Pons (tissue), 1 donor: ENCODE results near the gene PRODH.
"Not testable (repeated sequence)": the region's sequence is repeated elsewhere in the genome, so short reads cannot be mapped to it uniquely, and the experiment has no call there.

Experiments
- DNase-seq: peaks from one replicate; pipeline ENCODE4 v3.0.0-alpha.2; 2016; ENCODE audit warnings: low spot score

The PRODH gene

DNA sequence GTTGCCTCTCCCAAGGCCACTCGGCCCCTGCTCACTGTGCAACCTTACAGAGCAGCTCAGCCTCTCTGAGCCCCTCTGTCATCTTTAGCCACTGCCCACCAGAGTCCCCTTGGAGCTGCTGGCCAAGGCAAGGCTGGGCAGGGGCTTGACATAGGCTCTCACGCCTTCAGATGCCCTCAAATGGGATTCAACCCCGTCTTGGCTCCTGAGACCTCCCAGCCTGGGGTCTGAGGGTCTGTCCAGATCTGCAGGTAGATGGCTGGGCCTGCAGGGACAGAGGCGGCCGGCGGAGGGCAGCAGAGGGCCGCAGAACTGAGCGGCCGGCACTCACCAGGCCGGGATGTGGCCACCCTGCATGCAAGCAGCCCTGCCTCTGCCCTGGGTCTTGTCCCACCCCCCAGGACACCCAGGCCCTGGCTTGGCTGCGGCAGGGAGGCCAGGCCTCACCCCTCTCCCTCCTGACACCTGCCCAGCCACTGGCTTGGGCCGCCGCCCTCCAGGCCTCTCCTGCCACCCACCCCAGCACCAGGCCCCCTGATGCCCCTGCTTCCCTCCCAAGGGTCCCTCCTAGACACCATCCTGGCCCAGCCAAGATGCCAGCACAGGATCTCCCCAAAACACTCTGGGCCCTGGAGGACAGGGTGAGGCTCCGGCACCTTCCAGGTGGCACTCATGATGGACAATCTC, 18.4 kb upstream of the PRODH start:
- DNase-seq, result peak; percentile 20

DNA sequence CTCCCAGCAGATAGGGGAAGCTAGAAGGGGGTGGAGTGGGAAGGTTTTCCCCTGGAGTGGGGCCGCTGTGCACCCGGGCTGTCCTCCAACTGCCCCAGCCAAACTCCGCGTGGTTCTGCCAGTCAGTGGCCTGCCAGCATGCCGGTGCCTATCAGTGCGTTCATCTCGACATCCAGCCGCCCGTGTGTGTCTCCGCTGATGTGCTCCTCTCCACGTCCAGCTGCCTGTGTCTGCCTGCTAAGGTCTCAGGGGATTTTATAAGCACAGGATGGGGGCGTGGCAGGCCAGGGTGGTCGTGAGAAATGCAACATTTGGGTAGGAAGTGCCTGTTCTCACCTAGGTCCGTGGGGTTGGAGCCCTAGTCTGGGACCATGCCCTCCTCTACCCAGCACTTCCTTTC, 17.0 kb upstream of the PRODH start:
- not testable (repeated sequence) for DNase-seq

DNA sequence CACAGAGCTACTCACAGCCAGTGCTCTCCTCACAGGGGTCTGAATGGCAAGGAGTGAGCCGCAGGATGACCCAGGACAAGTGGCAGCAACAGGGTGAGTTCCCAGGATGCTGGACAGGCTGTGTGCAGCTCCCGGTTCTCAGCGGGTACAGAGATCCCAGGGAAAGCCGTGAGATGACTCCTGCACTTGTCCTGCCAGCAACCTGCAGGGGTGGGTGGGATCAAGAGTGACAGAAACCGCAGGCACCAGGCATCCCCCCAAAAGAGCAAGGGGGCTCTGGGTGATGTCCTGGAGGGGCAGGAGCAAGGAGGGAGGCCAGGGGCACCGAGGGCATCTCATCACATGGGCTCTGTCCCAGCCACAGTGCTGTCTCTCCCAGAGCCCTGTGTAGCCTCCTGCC, 15.9 kb upstream of the PRODH start:
- no peak for DNase-seq

DNA sequence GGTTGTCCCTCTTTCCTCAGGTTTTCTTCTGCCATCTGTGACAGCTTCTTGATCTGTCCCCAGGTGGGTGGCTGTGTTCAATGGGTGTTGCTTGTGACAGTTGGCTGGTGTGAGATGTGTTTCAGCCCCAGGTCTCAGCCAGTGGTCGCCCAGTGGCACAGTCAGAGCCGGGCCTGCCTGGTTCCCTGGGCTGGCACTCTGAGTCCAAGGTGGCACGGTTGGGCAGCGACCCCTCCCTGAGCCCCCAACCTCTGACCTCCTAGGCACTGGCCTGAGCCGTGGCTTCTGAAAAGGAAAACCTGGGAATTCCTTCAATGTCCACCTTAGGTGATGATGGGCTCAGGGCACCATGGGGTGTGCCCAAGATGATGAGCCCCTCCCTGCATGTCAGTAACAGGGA, 14.0 kb upstream of the PRODH start:
- no peak for DNase-seq

DNA sequence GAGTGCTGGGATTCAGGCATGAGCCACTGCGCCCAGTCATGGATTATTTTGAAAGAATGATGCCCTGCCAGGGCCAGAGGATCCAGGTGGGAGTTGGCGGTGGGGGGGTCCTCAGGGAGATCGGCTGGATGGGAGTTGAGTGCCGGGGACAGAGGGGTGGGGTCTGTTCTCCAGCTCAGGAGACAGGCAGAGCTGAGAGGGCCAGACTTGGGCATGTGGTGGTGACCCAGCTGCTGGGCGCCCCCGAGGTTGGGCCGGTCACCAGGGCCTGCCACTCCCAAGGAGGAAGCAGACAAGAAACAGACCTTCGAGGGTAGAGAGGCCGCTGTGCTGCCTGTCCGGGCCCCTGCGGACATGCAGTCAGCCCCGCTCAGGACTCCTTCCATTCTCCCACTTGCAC, 11.8 kb upstream of the PRODH start:
- DNase-seq, result no peak

DNA sequence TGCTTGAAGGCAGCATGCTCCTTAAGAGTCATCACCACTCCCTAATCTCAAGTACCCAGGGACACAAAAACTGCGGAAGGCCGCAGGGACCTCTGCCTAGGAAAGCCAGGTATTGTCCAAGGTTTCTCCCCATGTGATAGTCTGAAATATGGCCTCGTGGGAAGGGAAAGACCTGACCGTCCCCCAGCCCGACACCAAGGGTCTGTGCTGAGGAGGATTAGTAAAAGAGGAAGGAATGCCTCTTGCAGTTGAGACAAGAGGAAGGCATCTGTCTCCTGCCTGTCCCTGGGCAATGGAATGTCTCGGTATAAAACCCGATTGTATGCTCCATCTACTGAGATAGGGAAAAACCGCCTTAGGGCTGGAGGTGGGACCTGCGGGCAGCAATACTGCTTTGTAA, 11.0 kb upstream of the PRODH start:
- DNase-seq, result not testable (repeated sequence)

DNA sequence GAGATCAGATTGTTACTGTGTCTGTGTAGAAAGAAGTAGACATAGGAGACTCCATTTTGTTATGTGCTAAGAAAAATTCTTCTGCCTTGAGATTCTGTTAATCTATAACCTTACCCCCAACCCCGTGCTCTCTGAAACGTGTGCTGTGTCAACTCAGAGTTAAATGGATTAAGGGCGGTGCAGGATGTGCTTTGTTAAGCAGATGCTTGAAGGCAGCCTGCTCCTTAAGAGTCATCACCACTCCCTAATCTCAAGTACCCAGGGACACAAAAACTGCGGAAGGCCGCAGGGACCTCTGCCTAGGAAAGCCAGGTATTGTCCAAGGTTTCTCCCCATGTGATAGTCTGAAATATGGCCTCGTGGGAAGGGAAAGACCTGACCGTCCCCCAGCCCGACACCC, 2.6 kb upstream of the PRODH start:
- DNase-seq, result not testable (repeated sequence)

DNA sequence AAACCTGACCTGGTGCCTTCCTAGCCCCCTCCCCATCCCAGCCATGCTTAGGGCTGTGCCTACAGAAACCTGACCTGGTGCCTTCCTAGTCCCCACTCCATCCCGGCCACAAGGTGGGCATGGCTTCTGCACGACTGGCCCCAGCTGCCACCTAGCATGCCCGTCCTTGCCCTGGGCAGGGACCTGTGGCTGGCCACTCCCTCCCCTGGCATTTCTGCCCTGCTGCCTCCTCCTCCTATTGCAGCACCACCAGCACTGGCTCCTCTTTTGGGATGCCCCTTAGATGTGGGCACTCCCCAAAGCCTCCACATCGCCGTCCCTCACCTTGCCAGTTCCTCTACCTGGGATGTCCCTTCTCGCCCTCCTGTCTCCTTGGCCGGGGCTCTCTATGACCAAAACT, 1.4 kb downstream of the PRODH start:
- not testable (repeated sequence) for DNase-seq

DNA sequence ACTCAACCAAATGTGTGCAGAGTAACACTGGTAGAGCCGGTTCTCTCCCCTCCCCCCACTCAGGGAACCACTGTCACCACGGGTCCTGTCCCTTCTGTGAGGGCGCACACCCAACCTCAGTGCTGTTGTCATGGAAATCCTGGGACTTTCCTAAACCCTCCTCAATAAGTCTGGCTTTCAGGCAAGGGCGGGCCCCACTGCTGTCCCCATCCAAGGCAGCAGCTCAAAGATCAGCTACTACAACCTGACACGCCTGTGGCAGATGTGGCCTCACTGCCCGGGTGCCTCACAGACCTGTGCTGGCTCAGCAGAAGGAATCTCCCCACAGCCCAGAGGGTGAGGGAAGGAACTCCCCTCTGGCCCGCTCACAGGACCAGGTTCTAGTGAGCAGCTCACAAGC, 2.2 kb downstream of the PRODH start:
- DNase-seq, result no peak

DNA sequence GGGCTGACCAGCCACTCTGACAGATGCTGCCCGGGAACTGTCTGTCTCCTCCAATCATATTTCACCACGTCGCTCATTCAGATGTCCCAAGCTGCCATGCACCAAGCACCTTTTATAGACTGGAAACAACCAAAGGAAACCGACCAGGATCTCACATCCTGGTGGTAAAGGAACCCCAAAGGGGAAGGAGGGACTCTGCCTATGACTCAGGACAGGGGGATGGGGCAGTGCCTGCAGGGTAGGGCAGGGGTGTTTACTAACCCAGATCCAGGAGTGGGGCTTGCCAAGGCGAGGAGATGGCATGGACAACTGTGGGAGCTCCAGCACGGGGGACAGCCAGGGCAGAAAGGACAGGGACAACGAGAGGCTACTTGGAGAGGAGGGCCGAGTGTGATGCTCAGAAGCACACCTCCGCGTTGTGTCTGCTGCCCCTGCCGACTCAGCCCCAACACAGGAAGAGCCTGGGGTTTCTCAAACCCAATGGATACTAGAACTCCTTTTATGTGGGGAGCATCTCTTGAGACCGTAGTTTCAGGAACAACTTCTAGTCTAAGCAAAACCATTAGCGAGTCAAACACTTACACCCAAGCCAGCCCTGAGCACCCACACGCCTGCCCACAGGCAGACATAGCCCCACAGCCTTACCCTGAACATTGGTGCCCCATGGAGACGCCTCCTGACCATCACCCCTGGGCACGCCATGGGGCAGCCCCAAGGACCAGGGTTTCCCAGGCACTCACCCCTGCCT, 4.0 kb downstream of the PRODH start:
- no peak for DNase-seq

DNA sequence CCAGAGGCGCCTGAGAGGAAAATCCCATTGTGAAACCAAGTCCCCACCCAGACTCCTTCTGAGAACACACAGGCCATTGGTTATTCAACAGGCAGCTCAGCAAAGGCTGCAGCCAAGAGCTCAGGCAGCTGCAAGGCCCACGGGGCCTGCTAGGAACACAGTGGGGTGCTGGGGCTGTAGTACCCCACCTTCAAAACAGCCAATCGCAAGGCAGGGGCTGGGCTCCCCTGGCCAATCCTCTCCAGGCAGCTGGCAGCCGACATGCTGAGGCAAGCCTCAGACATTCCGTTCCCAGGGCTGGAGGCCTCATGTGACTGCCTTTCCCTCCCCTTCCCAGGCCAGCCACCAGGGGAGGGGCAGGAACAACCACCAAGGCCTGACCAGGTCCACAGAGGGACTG, 6.6 kb downstream of the PRODH start:
- no peak for DNase-seq

DNA sequence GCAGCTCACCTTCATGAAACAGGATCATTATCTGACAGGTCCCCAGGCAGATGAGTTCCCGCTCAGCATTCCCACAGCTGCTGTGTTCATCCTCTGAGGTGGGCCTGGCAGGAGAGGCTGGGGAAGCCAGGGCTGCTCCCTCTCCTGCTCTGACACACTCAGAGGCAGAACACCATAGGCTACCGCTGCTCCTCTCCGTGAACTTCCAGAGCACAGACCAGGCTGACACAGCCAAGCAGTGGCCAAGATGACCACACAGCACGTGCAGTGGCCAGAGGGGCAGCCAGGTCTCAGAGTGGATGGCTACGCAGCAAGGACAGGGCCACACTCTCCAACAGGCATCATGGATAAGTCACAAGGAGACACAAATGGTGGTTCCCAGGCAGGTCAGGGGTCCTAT, 8.5 kb downstream of the PRODH start:
- no peak for DNase-seq

DNA sequence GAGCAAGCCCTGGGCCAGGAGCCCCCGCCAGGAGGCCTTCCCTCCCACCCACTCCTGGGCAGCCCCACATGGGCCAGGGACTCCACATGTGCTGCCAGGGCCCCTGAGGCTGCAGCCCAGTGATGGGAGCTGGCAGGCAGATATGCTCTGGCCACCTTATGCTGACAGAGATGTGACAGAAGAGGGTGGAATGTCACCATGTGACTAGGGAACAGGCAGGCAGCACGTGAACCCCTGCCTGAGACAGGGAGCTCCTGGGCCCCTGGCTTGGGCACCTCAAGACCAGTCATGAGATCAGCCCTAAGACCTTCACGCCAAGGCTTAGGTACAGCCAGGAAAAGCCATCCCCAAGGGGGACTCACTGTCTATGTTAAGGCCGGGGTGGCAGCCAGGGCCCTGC, 9.1 kb downstream of the PRODH start:
- DNase-seq, result no peak

DNA sequence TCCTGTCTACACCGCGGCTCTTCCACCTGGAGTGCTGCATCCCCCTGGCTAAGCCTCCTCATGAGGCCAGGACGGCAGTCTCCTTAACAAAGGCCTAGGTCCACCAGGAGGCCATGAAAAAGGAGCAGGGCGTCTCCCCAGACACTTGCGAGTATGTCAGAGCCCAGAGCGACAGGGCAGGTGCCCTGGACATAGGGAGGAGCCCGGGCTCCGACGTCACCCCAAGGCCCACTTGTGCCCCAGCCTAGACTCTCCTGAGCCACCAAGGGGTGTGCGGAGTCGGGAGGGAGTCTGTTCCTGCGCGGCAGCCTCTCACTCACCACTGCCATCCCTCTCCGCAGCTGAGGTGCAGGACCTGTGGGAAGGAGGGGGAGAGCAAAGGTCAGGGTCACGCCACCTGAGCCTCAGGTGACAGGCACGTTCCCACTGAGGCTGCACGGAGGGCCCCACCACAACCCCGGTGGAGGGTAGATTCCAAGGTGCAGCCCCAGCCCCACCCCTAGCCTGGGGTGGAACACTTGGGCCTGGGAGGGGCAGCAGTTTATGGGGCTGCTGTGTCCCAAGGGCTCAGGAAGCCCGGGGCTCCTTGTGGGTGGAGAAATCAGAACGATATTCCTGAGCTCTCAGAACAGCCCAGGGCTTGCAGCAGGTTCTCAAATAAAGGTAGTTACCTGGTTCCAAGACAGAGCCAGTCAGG, 10.6 kb downstream of the PRODH start:
- no peak for DNase-seq

DNA sequence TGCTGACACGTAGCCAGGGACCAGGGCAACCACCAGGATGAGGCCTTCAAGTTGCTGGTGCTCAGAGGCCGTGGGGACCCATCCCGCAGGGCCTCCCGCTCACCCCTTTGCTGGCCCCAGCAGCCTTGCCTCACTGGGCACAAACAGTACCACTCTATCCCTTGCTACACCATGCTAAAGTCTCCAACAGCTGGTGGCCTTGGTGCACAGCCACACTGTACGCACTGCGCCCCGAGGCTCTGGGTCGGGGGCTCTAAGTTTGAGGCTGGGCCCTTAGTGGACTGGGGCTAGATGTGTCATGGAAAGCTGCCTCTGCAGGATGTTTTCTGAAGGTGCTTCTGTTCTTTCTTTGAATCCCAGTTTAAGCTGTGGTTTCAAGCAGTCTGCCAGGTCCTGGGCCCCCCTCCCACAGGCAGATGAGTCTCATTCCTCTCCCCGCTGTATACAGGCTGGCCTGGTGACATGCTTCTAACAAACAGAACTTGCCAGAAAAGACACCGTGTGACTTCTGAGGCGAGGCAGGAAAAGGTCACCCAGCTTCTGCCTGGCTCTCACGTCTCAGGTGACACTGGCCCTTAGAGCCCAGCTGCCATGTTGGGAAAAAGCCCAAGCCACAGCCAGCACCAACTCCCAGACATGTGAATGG, 15.7 kb downstream of the PRODH start:
- DNase-seq, result not testable (repeated sequence)

DNA sequence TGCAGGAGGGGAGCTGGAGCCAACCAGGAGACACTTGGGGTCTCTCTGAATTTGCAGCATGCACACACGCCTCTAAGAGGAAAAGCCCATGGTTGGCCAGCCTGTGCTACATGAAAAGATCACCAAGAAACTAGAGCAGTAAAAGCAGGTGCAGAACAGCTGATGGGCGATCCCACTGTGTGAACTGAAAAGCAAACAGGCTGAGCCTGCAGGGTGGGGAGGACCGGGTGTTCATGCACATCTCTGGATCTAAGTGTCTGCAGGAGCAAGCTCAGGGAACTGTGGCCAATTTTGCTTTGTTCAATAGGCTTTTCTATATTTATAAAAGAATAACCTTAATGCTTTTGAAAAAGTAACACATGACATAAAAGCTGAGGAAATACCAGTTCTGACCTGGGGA, 18.3 kb downstream of the PRODH start:
- DNase-seq, result not testable (repeated sequence)

DNA sequence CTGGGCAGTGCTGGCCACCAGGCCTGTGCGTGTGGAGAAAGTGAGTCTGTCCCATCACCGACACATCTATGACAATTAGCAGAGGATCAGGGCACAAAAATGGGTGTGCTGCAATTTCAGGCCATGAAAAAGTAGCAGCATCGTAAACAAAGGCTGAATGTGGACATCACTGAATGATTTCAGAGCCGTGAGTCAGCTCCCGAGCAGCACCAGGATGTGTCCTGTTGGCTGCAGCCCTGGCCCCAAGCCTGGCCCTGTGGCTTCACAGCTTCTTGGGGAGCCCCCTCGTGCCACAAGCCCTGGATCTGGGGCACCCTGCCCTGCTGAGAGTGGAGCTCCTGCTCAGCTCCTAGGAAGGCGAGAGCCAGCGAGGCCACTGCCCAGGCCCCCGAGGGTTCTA, 20.5 kb downstream of the PRODH start:
- not testable (repeated sequence) for DNase-seq

DNA sequence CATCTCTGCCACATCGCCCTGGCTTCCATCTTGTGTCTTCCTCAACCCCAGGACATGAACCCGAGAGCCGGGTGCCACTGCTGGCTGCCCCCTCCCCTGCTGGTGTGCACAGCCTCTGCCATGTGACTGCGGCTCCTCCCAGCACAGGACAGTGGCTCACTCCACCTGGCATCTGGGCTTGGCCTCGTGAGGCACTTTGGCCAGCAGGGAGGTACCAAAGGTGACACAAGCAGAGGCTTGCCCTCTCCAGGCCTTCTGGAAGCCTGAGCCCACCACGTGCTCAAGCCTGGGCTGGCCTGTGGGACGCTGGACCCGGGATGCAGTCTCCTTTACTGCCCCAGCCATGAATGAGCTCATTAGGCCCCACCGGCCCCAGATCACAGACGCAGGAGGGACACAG, 21.5 kb downstream of the PRODH start:
- not testable (repeated sequence) for DNase-seq

DNA sequence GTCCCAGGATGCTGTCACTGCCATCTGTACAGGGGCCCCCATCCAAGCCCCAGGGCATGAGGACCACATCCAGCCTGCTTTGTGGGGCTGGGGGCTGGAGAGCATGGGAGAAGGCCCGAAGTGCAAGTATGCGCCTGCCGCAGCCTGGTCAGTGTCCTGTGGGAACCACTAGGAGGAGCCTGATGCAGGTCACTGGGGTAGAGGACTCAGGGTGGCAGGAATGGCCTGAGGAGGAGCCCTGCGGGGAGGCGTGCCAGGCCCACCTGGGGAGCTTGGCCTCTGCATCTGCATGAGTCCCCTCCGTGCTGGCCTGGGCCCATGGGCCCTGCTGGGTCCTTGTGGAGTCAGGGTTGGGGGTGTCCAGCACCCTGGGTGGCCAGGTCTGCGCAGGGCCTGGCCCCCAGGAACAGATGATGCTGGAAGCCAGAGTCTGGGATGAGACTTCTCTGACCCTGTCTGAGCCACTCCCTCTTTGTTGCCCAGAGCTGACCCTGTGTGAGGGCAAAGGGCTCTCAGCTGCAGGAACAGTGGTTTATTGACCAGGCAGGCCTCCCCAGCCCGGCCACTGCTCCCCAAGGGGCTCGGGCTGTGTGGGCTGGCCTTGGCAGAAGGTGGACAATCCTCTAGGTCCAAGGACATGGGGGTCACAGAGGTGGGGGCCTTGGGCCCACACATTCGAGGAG, 23.7 kb downstream of the PRODH start:
- not testable (repeated sequence) for DNase-seq

DNA sequence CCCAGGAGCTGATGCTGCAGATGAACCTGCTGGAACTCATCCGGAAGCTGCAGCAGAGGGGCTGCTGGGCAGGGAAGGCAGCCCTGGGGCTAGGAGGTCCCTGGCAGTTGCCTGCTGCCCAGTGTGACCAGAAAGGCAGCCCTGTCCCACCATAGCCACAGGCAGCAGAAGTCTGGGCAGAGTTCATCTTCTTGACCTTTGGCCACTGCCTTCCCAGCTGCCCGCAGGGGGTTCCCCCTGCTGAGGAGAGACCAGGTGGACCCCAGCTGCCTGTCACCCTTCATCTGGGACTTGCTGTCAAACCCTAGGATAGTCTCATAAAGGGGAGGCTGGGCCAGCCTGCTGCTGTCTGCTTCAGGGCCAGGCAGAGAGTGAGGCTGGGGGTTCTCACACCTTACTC, 24.6 kb downstream of the PRODH start:
- DNase-seq, result not testable (repeated sequence)

DNA sequence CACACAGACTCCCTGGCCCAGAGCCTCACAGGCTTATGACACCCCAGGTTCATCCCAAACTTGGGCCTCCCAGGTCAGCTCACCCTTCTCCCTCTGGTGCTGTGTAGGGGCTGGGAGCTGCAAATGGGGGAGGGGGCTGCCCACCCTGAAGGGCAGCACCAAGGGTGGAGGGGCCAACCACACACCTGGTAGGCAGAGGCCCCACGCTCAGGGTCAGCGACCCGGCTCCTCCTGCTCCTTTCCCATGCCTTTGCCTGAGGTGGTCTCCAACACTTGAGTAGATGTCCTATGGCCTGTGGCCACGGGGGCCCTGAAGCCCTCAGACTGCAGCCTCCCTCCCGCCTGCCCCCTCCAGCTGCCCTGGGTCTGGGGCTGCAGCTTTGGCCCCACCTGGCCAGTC, 26.5 kb downstream of the PRODH start:
- DNase-seq, result no peak

DNA sequence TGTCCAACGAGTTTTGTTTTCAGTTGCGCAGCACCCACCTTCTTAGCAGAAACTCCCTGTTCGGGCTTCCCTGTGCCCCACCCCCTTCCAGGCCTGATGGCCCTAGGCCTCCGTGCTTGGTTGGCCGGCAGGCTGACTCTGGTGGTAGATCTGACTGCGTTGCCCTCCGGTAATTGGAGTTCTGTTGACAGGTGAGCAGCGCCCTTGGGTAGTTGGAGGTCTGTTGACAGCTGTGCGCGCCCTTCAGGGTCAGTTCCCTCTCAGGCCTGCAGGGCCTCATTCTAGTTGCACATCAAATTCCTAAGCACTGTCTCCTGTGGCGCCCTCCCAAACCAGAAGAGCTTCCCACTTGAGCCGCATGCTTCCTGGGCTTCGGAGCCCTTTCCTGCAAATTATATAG, 29.2 kb downstream of the PRODH start:
- DNase-seq, result no peak
